Measurements from ENCODE around the gene VEGFB.

The VEGFB gene

GRCh38 chr11:64225608-64226506, 8.5 kb upstream of the VEGFB start, which contains the start of the genes NUDT22 and TRPT1:
TSS of gene NUDT22 (plus strand) at chr11:64226274. CDS start at chr11:64226653, 379 bp downstream.
TSS of gene TRPT1 (minus strand) at chr11:64226186. CDS start at chr11:64225860, 326 bp downstream.
- WGBS, result under 1% methylated on average over 51 of the region's 54 CpGs
- Histone ChIP-seq H3K27ac (ENCODE audit: low read depth, low read length) (peak within 1 kb of the TSS; percentile 91), H3K9ac (ENCODE audit: low read depth, low read length) (peak within 1 kb of the TSS; percentile 82), H3K4me1 (ENCODE audit: insufficient read depth, low read length) (peaks cover 11% of the 10 kb centered on the region; the same call in 1 of the 2 replicates), H3K27me3 (ENCODE audit: insufficient read depth, low read length) (no peaks in the 10 kb centered on the region), H3K9me3 (ENCODE audit: insufficient read depth, low read depth, low read length) (no peaks in the 10 kb centered on the region), H3K36me3 (ENCODE audit: insufficient read depth, low read length) (peaks cover 8% of the 10 kb centered on the region), H3K4me3 (ENCODE audit: low read length) (peak within 1 kb of the TSS; percentile 82)

- WGBS, result 35% methylated on average over 26 of the region's 26 CpGs
- H3K4me1 ChIP-seq (ENCODE audit: insufficient read depth, low read length), result peaks cover 11% of the 10 kb centered on the region; the same call in 1 of the 2 replicates
- H3K9ac ChIP-seq (ENCODE audit: low read depth, low read length), result peak overlapping the region; percentile 82
- no peaks in the 10 kb centered on the region for H3K9me3 ChIP-seq (ENCODE audit: insufficient read depth, low read depth, low read length)
- H3K27me3 ChIP-seq (ENCODE audit: insufficient read depth, low read length), result no peaks in the 10 kb centered on the region
- peak overlapping the region; percentile 82 for H3K4me3 ChIP-seq (ENCODE audit: low read length)
- peak overlapping the region; percentile 28; the same call in 1 of the 2 replicates for H3K27ac ChIP-seq (ENCODE audit: low read depth, low read length)
- peaks cover 4% of the 10 kb centered on the region; the same call in 1 of the 2 replicates for H3K36me3 ChIP-seq (ENCODE audit: insufficient read depth, low read length)
These were observed 7.8 kb upstream of the VEGFB start for GRCh38 chr11:64226507-64227051.

DNA sequence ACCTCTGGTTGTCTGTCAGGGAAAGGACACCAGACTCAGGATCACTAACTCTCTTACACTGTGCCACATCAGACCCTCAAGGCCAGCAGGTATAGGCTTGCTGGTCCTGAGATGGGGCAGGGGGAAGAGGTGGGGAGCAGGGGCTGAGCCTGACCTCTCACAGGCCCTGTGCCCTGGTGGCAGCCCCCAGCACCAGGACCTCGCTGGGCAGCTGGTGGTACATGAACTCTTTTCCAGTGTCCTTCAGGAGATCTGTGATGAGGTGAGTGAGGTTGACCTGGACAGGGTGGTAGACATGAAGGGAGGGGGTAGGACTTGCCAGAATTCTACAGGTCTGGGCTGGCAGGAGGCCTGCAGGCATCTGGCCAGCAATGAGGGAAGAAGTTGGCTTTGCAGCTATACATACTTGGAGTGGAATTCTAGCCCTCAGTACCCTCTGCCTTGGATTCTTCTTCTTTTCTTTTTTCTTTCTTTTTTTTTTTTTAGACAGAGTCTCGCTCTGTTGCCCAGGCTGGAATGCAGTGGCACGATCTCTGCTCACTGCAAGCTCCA, 6.9 kb upstream of the VEGFB start:
- Histone ChIP-seq H3K4me3 (ENCODE audit: low read length) (no peak overlapping the region), H3K9ac (ENCODE audit: low read depth, low read length) (no peak overlapping the region), H3K4me1 (ENCODE audit: insufficient read depth, low read length) (peaks cover 11% of the 10 kb centered on the region; the same call in 1 of the 2 replicates), H3K27ac (ENCODE audit: low read depth, low read length) (no peak overlapping the region), H3K9me3 (ENCODE audit: insufficient read depth, low read depth, low read length) (no peaks in the 10 kb centered on the region), H3K27me3 (ENCODE audit: insufficient read depth, low read length) (peaks cover 4% of the 10 kb centered on the region; the same call in 1 of the 2 replicates), H3K36me3 (ENCODE audit: insufficient read depth, low read length) (peaks cover 4% of the 10 kb centered on the region; the same call in 1 of the 2 replicates)
- 90% methylated on average over 3 of the region's 3 CpGs for WGBS

DNA sequence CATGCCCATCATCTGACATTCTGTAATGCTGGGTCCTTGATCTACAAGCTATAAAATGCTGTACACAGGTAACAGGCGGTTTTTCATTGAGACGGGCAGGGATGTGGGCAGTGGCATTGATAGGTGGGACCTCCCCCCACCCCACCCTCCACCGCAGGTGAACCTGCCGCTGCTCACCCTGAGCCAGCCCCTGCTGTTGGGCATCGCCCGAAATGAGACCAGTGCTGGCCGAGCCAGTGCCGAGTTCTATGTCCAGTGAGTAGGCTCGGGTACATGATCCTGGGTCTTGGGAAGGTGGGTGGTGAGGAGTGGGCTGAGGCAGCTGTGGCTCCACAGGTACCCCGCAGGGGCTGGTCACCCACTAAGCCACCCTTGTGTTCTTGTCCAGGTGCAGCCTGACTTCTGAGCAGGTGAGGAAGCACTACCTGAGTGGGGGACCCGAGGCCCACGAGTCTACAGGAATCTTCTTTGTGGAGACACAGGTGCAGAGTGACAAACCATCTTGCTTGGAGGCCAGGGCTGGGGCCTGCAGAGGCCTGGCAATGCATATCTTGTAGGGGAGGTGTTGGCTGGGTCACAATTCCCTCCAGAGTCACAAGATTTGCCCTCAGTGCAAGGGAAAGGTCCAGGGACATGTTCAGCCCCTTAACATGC, 5.2 kb upstream of the VEGFB start:
- WGBS, result 93% methylated on average over 10 of the region's 12 CpGs
- Histone ChIP-seq H3K4me3 (ENCODE audit: low read length) (peak overlapping the region; percentile 90; the same call in 1 of the 2 replicates), H3K9ac (ENCODE audit: low read depth, low read length) (no peak overlapping the region; the same call in 1 of the 2 replicates), H3K9me3 (ENCODE audit: insufficient read depth, low read depth, low read length) (no peaks in the 10 kb centered on the region), H3K27ac (ENCODE audit: low read depth, low read length) (no peak overlapping the region), H3K4me1 (ENCODE audit: insufficient read depth, low read length) (peaks cover 11% of the 10 kb centered on the region; the same call in 1 of the 2 replicates), H3K27me3 (ENCODE audit: insufficient read depth, low read length) (peaks cover 15% of the 10 kb centered on the region; the same call in 1 of the 2 replicates), H3K36me3 (ENCODE audit: insufficient read depth, low read length) (no peaks in the 10 kb centered on the region)

DNA sequence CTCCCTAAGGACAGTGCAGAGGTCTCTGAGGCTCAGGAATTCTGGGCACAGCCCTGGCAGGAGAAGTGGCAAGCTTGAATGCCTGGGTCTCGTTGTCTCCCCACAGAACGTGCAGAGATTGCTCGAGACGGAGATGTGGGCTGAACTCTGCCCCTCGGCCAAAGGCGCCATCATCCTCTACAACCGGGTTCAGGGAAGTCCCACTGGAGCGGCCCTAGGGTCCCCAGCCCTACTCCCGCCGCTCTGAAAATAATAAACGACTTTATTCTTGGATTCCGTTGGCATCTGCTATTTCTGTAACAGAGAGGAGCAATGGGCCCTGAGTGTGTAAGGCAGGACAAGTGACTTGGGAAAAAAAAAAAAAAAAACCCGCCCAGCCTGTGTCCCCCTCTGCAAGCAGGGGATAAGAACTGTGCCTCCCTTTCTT, 4.6 kb upstream of the VEGFB start:
- Histone ChIP-seq H3K27ac (ENCODE audit: low read depth, low read length) (peak overlapping the region; percentile 47; the same call in 1 of the 2 replicates), H3K4me1 (ENCODE audit: insufficient read depth, low read length) (peaks cover 11% of the 10 kb centered on the region; the same call in 1 of the 2 replicates), H3K4me3 (ENCODE audit: low read length) (peak overlapping the region; percentile 90), H3K9ac (ENCODE audit: low read depth, low read length) (peak overlapping the region; percentile 56), H3K36me3 (ENCODE audit: insufficient read depth, low read length) (no peaks in the 10 kb centered on the region), H3K9me3 (ENCODE audit: insufficient read depth, low read depth, low read length) (no peaks in the 10 kb centered on the region), H3K27me3 (ENCODE audit: insufficient read depth, low read length) (peaks cover 15% of the 10 kb centered on the region; the same call in 1 of the 2 replicates)
- 58% methylated on average over 13 of the region's 13 CpGs for WGBS

DNA sequence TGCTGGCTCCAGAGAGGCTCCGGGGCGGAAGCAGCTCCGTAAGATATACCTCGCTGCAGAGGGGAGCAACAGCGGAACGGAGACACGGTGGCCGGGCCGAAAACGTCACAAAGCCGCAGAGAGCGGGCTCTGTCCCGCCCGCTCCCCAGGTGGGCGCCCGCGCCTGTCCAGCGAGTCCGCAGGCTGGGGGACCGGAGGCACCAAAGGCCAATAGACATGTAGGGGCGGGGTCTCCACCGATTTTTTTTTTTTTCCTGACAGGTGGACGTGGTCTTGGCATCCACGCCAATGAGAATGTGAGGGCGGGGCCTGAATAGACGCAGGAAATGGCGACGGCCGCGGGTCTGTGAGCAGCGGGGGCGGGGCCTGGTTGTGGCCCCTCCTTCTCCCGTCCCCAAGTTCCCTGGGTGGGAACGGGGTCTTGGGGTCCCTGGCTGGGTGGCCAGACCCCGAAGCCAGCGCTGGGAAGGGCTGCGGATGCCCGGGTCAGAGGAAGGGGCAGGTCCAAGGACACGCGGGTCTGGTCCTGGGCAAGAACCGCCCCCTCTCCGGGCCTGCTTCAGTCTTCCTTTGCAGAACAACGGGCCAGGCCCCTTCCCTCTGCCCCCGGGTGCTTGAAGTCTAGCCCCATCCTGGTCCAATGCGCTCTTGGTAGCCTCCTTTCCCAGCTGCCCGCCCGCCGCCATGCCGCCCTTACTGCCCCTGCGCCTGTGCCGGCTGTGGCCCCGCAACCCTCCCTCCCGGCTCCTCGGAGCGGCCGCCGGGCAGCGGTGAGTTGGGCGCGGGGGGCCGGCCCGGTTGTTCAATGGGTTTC, 4.0 kb upstream of the VEGFB start, which contains the start of gene DNAJC4:
Gene DNAJC4, plus strand, starts transcription at position 378 of the 814 bp plus-strand sequence. Its CDS starts 307 bp downstream, at position 685.
- H3K9ac ChIP-seq (ENCODE audit: low read depth, low read length), result peak within 1 kb of the TSS; percentile 71
- H3K36me3 ChIP-seq (ENCODE audit: insufficient read depth, low read length), result no peaks in the 10 kb centered on the region
- under 1% methylated on average over 62 of the region's 62 CpGs for WGBS
- H3K9me3 ChIP-seq (ENCODE audit: insufficient read depth, low read depth, low read length), result no peaks in the 10 kb centered on the region
- H3K4me1 ChIP-seq (ENCODE audit: insufficient read depth, low read length), result peaks cover 7% of the 10 kb centered on the region; the same call in 1 of the 2 replicates
- H3K27ac ChIP-seq (ENCODE audit: low read depth, low read length), result peak within 1 kb of the TSS; percentile 67; the same call in 1 of the 2 replicates
- H3K27me3 ChIP-seq (ENCODE audit: insufficient read depth, low read length), result peaks cover 15% of the 10 kb centered on the region; the same call in 1 of the 2 replicates
- peak within 1 kb of the TSS; percentile 90 for H3K4me3 ChIP-seq (ENCODE audit: low read length)

GRCh38 chr11:64230985-64231365, 3.4 kb upstream of the VEGFB start:
- 7% methylated on average over 8 of the region's 8 CpGs for WGBS
- H3K4me3 ChIP-seq (ENCODE audit: low read length), result peak overlapping the region; percentile 90
- peaks cover 15% of the 10 kb centered on the region; the same call in 1 of the 2 replicates for H3K27me3 ChIP-seq (ENCODE audit: insufficient read depth, low read length)
- H3K4me1 ChIP-seq (ENCODE audit: insufficient read depth, low read length), result peaks cover 7% of the 10 kb centered on the region; the same call in 1 of the 2 replicates
- H3K9me3 ChIP-seq (ENCODE audit: insufficient read depth, low read depth, low read length), result no peaks in the 10 kb centered on the region
- peak overlapping the region; percentile 71 for H3K9ac ChIP-seq (ENCODE audit: low read depth, low read length)
- peak overlapping the region; percentile 67; the same call in 1 of the 2 replicates for H3K27ac ChIP-seq (ENCODE audit: low read depth, low read length)
- no peaks in the 10 kb centered on the region for H3K36me3 ChIP-seq (ENCODE audit: insufficient read depth, low read length)

- no peak overlapping the region for H3K27ac ChIP-seq (ENCODE audit: low read depth, low read length)
- peaks cover 15% of the 10 kb centered on the region; the same call in 1 of the 2 replicates for H3K27me3 ChIP-seq (ENCODE audit: insufficient read depth, low read length)
- peaks cover 7% of the 10 kb centered on the region; the same call in 1 of the 2 replicates for H3K4me1 ChIP-seq (ENCODE audit: insufficient read depth, low read length)
- no peaks in the 10 kb centered on the region for H3K9me3 ChIP-seq (ENCODE audit: insufficient read depth, low read depth, low read length)
- WGBS, result 93% methylated on average over 7 of the region's 7 CpGs
- H3K36me3 ChIP-seq (ENCODE audit: insufficient read depth, low read length), result no peaks in the 10 kb centered on the region
- H3K9ac ChIP-seq (ENCODE audit: low read depth, low read length), result no peak overlapping the region
- H3K4me3 ChIP-seq (ENCODE audit: low read length), result no peak overlapping the region
These were observed 2.8 kb upstream of the VEGFB start for GRCh38 chr11:64231546-64231945.

- no peaks in the 10 kb centered on the region; the same call in 1 of the 2 replicates for H3K4me1 ChIP-seq (ENCODE audit: insufficient read depth, low read length)
- 93% methylated on average over 15 of the region's 15 CpGs for WGBS
- no peaks in the 10 kb centered on the region; the same call in 1 of the 2 replicates for H3K36me3 ChIP-seq (ENCODE audit: insufficient read depth, low read length)
- no peak overlapping the region for H3K9ac ChIP-seq (ENCODE audit: low read depth, low read length)
- no peak overlapping the region for H3K27ac ChIP-seq (ENCODE audit: low read depth, low read length)
- H3K4me3 ChIP-seq (ENCODE audit: low read length), result no peak overlapping the region
- H3K27me3 ChIP-seq (ENCODE audit: insufficient read depth, low read length), result peaks cover 15% of the 10 kb centered on the region; the same call in 1 of the 2 replicates
- H3K9me3 ChIP-seq (ENCODE audit: insufficient read depth, low read depth, low read length), result no peaks in the 10 kb centered on the region
These were observed 2.0 kb upstream of the VEGFB start for GRCh38 chr11:64232182-64232966.

Measured in HUES64 (cell line).